Gastroesophageal sphincter (tissue), 3 donors: Measurements from ENCODE around the gene CIAO3.

Source experiments
- EP300 ChIP-seq: sonication (generic); formaldehyde crosslinking; IDR thresholded peaks from one replicate; pipeline ENCODE4 v1.6.1; 2017; ENCODE audit warnings: antibody characterized with exemption, mild to moderate bottlenecking
- POLR2A ChIP-seq, 2 donors: fragments of 450-650 bp; IDR thresholded peaks; one replicate each; pipeline ENCODE4 v1.6.1; 2017; ENCODE audit warnings: antibody characterized with exemption in 2 of 2, mild to moderate bottlenecking in 2 of 2, moderate library complexity in 1 of 2
- POLR2AphosphoS5 ChIP-seq: sonication (generic); formaldehyde crosslinking; IDR thresholded peaks from one replicate; pipeline ENCODE4 v1.6.1; 2017; ENCODE audit warnings: antibody characterized with exemption
- TF ChIP-seq, protein P1 (sequence below), 4 experiments: fragments of 200-600 bp in 2 of 4; fragments of 450-650 bp in 2 of 4; sonication (generic) in 1 of 4; IDR thresholded peaks; one replicate each; pipeline ENCODE4 v1.5.1; 2017 to 2019; ENCODE audit warnings: antibody characterized with exemption in 4 of 4, mild to moderate bottlenecking in 2 of 4, moderate library complexity in 2 of 4

GRCh38 chr16:718922-719321 is 21.9 kb downstream of the CIAO3 start:
- TF ChIP-seq POLR2A (IDR thresholded peaks at IDR 0.05) (no peak), EP300 (no peak), POLR2AphosphoS5 (no peak)
- TF ChIP-seq, protein P1, sequence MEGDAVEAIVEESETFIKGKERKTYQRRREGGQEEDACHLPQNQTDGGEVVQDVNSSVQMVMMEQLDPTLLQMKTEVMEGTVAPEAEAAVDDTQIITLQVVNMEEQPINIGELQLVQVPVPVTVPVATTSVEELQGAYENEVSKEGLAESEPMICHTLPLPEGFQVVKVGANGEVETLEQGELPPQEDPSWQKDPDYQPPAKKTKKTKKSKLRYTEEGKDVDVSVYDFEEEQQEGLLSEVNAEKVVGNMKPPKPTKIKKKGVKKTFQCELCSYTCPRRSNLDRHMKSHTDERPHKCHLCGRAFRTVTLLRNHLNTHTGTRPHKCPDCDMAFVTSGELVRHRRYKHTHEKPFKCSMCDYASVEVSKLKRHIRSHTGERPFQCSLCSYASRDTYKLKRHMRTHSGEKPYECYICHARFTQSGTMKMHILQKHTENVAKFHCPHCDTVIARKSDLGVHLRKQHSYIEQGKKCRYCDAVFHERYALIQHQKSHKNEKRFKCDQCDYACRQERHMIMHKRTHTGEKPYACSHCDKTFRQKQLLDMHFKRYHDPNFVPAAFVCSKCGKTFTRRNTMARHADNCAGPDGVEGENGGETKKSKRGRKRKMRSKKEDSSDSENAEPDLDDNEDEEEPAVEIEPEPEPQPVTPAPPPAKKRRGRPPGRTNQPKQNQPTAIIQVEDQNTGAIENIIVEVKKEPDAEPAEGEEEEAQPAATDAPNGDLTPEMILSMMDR (IDR thresholded peaks at IDR 0.05) = no peak
